Stromal cell of bone marrow (primary cell): ENCODE measurements around the gene RASSF4.

Experiments
- DNase-seq: peaks from one replicate; pipeline ENCODE4 v3.0.0-alpha.2; 2012; ENCODE audit warnings: low read depth

Gene RASSF4

DNA sequence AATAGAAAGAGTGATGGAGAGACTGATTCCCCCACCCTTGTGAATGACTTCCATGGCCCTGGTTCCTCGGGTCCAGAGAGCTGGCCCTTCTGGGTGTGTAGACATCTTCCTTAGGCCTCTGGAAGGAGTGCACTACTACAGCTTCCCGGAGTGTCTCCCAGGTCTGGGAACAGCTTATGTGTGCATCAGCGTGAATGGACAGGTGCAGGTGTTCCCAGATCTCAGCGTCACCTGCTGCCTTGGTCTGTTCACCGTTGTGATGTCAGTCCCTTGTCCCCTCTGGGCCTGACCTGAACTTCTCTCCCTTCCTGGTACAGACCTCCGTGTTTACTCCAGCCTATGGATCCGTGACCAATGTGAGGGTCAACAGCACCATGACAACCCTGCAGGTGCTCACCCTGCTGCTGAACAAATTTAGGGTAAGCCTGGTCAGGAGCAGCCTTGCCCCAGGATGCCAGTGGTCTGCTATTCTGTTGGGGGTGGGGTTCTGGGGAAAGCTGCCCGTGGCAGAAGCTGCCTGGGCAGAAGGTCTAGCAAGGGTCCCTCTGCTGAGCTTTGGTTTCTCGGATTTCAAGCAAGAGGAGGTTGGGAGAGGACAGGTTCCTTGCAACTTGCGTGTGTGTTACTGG is 29.5 kb downstream of the RASSF4 start:
- no peak for DNase-seq

DNA sequence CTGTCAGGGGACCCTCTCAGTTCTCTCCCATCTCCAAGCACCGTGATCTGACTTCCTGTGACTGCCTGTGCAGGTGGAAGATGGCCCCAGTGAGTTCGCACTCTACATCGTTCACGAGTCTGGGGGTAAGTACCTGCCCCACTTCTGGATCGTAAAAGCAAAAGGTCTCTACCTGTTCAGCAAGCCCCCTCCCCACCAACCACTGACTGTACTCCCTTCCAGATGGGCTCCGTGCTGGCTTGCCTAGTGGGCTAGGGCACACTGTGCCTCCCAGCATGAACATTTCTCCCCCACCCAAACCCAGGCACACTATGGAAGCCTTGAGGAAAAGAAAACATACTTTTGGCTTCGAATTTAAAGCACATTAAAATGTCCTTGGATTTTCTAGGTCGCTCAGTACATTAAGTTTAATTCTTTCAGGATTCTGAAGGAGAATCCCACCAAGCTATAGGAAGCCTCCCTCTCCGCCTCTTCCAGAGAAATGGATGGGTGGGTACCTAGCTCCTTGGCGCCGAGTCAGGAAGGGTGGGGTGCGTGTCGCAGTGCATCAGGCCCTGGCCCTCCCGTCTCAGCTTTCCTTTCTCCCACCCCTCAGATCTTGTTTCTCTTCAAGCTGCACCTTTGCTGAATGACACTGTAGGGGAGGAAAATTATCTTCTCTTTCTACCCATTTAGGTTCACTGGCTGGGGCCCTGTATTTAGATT is 30.1 kb downstream of the RASSF4 start:
- DNase-seq, result no peak

DNA sequence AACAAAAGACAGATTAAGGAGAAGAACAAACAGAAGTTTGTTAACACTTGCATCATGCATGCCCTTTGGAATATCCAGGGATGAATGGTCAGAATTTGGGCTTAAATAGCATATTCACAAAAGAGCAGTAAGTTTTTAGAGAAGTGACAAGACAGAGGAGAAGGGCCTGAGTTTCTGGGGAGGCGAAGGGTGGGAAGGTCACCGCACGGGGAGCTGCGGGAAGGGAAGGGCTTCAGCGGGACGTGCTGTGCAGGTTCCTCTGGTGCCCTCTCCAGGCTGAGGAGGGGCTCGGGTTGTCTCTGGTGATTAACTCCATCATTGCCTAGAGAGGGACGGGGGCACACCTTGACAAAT is 30.7 kb downstream of the RASSF4 start:
- DNase-seq, result no peak

DNA sequence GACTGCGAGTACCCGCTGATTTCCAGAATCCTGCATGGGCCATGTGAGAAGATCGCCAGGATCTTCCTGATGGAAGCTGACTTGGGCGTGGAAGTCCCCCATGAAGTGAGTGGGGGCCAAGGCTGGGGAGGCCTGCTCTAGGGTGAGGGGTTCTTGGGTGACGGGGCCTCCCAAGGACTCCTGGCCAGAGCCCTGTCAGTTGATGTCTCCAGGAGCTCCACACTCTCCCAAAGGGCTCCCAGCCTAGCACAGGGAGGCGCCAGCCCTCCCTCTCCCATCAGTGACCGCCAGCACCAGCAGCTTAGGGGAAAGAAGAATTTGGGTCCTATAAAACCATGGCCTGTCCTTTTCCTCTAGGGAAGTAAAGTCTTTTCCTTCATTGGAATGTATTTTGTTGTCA is 31.4 kb downstream of the RASSF4 start:
- no peak for DNase-seq

DNA sequence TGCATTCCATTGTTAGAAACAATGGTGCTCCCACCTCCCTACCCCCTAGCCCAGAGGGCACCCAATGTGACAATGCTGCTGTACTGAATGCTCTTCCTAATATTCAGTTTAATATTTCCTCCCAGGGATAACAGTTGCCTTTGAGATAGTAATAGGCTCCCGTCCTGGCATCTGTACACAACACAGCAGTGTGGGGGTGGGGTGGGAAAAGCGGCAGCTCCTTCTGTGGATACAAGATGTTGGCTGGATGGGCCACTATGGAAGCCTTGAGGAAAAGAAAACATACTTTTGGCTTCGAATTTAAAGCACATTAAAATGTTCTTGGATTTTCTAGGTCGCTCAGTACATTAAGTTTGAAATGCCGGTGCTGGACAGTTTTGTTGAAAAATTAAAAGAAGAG is 32.0 kb downstream of the RASSF4 start:
- no peak for DNase-seq

DNA sequence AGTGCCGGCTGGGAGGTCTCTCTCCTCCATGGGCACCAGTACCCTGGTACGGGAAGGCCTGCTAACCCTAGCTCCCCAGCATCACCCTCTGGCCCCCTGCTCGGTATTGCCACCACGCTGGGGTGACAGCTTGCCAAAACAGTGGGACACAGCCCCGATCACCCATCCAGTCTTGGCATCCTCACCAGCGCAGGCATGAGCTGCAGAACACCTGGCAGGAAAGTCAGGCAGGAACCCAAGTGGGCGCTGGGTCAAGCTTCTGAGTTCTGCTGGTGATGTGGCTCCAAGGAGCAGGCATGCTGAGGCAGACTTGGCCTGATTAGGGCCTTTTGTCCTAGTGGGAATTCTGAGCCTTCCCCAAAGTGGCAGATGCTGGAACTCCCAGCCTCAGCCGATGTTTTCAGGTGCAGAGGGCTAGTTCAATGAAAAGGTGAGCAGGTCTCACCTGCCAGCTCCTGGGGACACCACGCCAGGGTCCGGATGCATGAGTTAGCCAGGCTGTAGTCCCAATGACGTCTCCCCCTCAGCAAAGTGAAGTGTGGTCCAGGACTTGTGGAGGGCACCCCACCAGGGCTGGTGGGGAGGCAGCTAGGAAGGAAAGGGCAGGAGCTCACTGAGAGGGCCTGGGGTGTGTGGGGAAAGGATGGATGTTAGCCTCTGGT is 32.6 kb downstream of the RASSF4 start:
- no peak for DNase-seq

DNA sequence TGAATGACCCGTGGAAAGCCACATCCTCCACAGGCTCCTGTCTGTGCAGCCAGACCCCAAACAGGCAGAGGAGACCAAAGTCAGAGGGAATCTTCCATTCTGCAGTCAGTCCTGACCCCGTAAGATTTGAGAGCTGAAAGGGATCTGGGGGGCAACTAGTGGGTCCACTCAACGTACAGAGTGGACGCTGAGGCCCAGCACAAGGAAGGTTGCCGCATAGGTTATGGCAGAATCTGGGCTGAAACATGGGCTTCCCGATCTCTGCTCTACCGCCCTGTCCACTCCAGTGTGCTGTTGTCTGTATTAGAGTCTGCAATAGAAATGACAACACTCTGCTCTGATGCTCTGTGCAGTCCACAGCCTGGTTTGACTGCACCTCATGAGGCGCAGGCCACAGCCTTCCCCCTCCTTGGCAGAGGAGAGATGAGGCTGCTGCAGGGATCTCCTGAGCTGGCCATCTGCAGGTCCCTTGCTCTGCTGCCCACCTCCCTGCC is 33.2 kb downstream of the RASSF4 start:
- no peak for DNase-seq

DNA sequence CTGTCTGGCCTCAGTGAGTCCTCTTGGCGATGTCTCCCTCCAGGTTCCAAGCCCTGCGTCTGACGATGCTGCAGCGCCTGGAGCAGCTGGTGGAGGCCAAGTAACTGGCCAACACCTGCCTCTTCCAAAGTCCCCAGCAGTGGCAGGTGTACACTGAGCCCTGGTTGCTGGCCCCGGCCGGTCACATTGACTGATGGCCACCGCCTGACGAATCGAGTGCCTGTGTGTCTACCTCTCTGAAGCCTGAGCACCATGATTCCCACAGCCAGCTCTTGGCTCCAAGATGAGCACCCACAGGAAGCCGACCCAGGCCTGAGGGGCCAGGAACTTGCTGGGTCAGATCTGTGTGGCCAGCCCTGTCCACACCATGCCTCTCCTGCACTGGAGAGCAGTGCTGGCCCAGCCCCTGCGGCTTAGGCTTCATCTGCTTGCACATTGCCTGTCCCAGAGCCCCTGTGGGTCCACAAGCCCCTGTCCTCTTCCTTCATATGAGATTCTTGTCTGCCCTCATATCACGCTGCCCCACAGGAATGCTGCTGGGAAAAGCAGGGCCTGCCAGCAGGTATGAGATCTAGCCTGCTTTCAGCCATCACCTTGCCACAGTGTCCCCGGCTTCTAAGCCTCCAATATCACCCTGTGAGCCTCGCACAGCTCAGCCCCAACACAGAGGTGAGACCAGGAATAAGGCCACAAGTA is 33.8 kb downstream of the RASSF4 start:
- DNase-seq, result no peak

DNA sequence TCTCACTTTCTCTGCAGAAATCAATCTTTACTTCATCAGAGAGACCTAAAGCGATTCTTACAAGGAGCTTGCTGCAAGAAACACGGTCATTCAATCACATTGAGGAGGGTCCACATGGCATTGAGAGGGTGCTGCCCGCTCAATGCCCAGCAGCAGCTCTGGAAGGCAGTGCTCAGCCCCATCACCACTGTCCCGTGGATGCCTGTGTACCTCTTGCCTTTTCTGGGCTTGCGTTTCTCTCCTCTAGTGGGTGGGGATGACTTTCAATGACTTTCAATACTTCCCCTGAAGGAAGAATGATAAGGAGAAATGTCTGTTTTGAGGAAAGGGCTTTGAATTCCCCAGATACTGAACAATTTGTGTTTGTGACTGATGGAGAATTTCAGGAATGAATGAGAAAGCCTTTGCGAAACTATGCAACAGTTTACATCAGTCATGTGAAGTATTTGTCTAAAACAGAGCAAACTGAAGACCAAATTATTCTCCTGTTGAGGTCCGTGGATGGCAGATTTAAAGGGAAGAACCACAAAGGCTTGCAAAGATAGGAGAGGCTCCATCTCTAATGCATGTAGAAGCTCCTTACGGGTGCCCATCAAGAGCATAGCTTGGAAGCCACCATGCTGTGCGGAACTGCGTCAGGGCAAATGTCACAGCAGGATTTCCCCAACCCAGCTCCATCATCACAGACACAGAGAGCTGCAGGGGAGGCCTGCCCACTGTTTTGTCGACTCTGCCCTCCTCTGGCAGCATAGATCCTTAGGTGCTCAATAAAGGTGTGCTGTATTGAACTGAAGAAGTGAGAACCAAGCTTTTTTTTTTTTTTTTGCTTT is 34.5 kb downstream of the RASSF4 start:
- no peak for DNase-seq

DNA sequence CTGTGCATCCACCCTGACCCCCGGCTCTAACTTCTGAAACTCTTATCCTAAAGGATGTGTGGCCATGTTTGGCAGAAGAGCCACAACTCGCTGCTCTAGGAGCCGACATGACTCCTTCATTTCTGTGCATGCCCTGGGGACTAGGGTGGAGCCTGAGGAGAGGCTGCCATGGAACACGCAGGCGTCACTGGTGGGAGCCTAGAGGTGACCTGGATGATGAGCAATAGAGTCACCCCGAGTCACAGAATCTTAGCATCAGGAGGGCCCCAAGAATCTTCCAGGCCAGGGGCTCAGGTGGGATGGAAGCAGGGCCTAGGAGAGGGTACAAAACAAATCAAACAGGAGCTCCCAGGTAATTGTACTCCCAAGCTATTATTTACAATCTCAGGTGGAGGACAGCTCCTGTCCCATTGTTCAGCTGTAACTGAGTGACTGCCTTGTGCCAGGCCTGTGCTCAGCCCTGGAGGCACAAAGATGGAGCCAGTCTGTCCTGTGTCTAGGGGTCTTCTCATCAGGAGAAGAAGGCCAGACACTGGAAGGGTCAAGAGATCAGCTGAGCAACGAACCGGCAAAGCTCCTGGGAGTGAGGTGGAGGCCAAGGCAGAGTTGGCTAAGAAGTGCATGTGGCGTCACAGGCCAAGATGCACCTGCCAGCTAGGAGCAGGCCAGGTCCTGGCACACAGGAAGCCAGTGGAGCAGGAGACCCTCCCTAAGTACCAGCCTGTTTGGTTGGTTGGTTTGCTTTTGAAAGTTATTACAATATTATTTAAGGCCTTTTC is 35.3 kb downstream of the RASSF4 start:
- no peak for DNase-seq

DNA sequence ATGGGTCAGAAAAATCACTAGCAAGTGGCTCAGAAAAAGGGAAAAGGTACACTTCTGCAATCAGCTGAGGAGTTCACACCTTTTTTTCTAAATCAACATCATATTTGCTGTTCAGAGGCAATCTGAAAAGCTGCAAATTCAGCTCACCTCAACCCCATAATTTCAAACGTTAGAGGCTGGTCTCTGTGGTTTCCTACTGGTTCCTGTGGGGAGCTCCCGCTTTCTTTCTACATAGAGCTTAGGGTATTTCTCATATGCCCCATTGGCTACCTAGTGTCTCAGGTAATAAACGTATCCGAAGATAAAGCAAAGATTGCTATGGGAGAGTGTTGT is 35.9 kb downstream of the RASSF4 start:
- no peak for DNase-seq

DNA sequence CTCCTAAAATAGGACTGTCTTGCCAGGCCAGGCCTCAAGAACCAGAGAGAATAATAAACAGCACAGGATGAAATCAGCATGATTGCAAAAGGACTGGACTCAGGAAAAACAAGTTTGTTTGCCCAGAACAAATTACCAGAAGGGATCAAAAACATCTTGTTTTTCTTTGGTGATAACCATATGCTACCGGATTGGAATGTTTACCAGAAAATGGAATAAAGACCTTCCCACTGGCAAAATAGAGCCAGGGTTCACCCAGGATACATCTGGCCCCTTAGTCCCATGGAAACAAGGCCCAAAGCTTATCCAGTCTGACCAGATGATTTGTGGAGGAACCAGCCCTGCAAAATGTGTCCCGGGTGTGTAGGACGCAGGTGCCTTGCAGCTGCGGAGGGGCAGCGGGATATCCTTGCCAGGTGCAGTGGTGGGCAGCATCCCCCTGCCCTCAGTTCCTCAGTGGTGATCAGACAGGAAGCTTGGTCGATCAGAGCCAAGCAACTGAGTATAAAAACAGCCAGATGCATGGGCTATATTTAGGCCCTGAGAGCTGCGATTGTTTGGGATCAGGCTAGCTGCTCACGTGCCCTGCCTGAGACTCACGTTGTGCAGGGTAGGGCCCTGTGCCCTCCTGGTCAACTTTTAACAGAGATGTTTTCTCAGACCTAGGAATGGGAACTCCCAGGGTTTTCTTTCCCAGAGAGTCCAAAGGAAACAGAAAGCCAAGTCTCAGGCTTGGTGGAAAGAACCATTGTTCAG is 36.5 kb downstream of the RASSF4 start:
- peak; percentile 49 for DNase-seq

DNA sequence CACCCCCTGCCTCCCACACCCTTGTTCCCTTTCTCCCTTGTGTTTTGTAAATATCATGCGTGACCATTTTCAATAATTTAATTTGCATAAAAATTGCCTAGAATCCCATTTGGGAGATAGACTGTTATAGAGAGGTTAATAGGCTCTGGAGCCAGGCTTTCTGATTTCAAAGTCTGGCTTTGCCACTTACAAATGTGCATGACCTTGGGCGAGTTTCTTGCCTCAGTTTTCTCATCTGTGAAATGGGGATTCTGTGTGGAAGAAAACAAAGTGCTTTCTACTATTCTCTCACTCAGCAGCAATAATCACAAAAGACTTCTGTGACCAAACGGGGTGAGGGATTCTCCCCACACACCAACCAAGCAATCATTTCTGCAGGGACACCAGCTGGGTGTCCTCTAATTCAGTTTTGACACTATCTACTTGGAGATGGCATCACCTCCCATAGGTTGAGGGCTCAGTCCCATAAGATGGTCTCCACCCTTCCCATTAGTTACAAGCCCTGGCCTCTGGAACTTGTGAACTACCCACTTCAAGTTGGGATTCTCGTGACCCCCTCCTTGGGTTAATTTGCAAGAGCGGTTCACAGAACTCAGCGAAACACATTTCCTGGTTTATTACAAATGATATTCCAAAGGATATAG is 37.6 kb downstream of the RASSF4 start:
- no peak for DNase-seq

DNA sequence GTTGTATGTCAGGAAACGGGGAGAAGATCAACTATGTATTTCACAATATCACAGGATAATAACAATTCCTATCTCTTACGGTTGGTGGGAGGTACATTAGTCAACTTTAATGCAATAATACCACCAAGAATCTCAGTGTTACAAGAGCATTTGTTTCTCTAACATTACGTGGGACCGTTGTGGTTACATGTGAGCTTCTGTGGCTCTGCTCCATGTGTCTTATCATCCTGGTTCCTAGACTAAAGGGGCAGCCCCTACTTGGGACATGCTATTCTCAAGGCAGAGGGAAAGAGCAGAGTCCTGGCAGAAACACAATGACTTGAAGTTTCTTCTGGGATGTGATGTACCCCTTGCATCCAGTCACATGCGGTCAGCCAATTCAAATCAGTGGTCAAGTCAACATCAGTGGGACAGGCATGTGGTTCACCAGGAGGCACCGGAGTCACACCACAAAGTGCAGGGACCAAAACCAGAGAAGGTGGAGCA is 38.6 kb downstream of the RASSF4 start:
- DNase-seq, result no peak

DNA sequence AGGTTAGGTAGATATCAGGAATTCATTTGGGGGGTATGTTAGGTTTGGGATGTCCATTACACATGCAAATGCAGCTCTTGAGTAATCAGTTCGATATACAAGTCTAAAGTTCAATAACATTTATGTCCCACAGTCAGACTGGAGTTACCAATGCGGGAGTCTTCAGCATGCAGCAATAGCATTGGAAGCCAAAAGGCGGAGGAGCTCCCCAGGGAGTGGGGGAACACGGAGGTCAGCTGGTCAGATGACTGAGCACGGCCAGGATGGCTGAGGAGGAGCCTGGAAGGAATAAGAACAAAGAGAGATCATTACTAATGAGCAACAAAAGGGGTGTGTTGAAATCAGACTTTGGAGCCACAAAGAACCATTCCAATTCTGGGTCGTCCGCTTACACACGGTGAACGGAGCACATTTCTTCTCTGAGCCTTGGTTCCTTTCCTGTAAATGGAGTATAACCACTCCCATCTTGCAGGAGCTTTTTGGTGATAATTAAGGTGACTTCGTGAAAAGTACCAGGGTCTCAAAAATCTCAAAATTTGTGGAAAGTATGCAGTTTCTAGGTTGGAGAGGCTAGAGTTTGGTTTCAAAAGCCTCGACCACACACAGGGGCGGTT is 40.6 kb downstream of the RASSF4 start:
- peak; percentile 93 for DNase-seq

DNA sequence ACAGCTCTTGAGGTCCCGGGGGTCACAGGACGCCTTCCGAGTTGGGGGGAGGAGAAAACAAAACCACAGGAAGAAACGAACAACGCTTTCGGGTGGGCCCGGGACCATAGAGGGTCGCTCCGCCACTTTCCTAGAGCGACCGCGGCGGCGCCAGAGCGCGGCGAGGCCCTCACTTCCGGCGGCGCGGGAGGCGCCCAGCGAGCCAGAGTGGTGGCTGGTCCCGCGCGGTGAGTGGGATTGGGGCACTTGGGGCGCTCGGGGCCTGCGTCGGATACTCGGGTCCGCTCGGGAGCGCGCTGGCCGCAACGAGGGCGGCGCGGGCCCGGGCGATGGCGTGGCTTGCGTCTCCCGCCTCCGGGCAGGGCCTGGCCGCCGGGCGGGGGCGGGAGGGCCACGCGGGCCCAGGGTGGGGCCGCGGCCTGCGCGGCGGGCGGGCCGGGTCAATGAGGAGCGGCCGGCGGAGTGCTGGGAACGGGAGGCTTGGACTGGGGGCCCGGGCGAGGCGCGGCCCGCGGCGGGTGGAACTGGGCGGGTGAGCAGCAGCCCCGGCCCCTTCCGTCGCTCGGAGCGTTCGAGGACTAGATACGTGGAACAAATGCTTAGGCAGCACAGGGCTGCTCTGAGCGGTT is 41.3 kb downstream of the RASSF4 start, which contains the start of gene ZNF22:
ZNF22 (plus strand) TSS at position 172 of the 629 bp plus-strand sequence. CDS start 2,446 bp downstream, outside the sequence.
- DNase-seq, result no peak

DNA sequence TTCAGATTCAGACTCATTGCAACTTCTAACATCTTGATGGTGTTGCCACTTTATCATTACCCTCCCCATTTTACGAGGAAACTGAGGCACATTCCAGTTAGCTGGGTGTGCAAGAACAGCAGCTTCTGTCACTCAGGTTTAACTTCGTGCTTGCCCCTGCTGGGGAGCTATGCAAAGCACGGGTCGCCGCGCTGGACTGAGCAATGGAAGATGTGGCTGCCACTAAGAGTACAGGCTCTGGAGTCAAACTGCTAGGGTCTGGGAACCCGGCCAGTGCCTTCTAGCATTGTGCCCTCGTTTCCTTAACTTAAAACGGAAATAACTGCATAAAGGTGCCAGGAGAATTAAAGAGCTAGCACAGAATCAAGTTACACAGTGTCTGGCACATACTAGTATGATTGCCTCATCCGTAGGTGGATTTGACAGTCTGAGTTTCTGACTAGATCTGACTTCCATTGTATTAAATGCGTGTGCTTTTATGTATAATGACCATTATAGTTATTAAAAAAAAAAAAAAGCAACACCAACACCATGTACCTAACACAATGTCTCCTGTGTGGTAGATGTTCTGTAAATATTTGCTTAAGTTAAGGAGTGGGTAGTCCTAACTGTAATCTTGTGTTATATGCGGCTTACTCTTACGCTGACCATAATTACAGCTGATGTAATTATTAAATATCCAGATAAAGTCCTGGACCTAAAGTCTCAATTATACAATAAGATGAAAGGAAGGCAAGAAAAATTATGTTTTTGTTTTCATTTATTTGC is 42.0 kb downstream of the RASSF4 start:
- no peak for DNase-seq

DNA sequence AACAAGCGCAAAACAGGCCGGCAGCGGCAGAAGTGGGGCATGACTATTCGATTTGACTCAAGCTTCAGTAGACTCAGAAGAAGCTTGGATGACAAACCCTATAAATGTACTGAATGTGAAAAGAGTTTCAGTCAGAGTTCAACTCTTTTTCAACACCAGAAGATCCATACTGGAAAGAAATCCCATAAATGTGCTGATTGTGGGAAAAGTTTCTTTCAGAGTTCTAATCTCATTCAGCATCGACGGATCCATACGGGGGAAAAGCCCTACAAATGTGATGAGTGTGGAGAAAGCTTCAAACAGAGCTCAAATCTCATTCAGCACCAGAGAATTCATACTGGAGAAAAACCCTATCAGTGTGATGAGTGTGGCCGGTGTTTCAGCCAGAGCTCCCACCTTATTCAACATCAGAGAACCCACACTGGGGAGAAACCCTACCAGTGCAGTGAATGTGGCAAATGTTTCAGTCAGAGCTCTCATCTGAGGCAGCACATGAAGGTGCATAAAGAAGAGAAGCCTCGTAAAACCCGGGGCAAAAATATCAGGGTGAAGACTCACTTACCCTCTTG is 43.9 kb downstream of the RASSF4 start:
- no peak for DNase-seq
